ENCODE data around the gene KRT39. TPM values are rescaled to one million over a fixed set of nuclear protein-coding genes. Genes with fewer than 3 reads are reported as not detected.

KRT39 gene
- total and polyA plus RNA-seq, 2 of the 13 experiments (the other 11 are each of a cell fraction or from before 2014, with no cell fraction given): 0.07 to 1.2 TPM

DNA sequence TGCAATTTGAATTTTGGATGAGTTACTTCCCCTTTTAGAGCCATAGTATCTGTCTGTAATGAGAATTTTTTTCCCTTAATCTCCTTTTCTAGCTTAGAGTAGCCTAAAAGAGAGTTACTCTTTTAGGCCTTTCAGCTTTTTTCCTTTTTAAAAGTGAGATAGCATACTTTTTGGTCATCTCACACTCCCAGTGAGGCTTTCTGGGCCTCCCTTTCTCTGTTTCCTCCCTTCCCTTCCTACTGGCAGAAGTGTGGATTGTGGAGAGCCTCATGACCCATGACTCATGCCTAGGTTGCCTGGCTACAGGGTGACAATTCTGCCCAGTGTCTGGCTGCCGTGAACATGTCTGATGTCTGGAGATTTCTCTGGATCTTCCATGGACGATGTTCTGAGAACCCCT lies 44.5 kb downstream of the KRT39 start (continued):
- TF ChIP-seq, protein P1, sequence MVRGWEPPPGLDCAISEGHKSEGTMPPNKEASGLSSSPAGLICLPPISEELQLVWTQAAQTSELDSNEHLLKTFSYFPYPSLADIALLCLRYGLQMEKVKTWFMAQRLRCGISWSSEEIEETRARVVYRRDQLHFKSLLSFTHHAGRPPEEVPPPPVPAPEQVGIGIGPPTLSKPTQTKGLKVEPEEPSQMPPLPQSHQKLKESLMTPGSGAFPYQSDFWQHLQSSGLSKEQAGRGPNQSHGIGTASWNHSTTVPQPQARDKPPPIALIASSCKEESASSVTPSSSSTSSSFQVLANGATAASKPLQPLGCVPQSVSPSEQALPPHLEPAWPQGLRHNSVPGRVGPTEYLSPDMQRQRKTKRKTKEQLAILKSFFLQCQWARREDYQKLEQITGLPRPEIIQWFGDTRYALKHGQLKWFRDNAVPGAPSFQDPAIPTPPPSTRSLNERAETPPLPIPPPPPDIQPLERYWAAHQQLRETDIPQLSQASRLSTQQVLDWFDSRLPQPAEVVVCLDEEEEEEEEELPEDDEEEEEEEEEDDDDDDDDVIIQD (CRISPR knock-in tag; IDR thresholded peaks at IDR 0.05; ENCODE audit: low read depth): peak; percentile 41; the same call in 1 of the 2 replicates
- no peak for TF ChIP-seq ZNF326 (CRISPR knock-in tag; IDR thresholded peaks at IDR 0.05; ENCODE audit: borderline replicate concordance)
- TF ChIP-seq, protein P2, sequence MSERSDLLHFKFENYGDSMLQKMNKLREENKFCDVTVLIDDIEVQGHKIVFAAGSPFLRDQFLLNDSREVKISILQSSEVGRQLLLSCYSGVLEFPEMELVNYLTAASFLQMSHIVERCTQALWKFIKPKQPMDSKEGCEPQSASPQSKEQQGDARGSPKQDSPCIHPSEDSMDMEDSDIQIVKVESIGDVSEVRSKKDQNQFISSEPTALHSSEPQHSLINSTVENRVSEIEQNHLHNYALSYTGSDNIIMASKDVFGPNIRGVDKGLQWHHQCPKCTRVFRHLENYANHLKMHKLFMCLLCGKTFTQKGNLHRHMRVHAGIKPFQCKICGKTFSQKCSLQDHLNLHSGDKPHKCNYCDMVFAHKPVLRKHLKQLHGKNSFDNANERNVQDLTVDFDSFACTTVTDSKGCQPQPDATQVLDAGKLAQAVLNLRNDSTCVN (CRISPR knock-in tag; IDR thresholded peaks at IDR 0.05; ENCODE audit: borderline replicate concordance): no peak
- TF ChIP-seq HMG20A (CRISPR knock-in tag; IDR thresholded peaks at IDR 0.05; ENCODE audit: borderline replicate concordance): peak; percentile 30; the same call in 1 of the 2 replicates
- TF ChIP-seq NR2C2 (CRISPR knock-in tag; IDR thresholded peaks at IDR 0.05; ENCODE audit: borderline replicate concordance): no peak
- TF ChIP-seq KLF12 (CRISPR knock-in tag; IDR thresholded peaks at IDR 0.05; ENCODE audit: borderline replicate concordance): no peak
- peak; percentile 59; the same call in 1 of the 2 replicates for TF ChIP-seq RFX1 (IDR thresholded peaks at IDR 0.05)
- no peak for TF ChIP-seq CHD2 (IDR thresholded peaks at IDR 0.05; ENCODE audit: low read depth, low read length)
- 0 out of 2 replicates have a peak, but pooled peaks have one; percentile 21 for TF ChIP-seq YEATS2 (CRISPR knock-in tag; IDR thresholded peaks at IDR 0.05; ENCODE audit: borderline replicate concordance)
- TF ChIP-seq, protein P3, sequence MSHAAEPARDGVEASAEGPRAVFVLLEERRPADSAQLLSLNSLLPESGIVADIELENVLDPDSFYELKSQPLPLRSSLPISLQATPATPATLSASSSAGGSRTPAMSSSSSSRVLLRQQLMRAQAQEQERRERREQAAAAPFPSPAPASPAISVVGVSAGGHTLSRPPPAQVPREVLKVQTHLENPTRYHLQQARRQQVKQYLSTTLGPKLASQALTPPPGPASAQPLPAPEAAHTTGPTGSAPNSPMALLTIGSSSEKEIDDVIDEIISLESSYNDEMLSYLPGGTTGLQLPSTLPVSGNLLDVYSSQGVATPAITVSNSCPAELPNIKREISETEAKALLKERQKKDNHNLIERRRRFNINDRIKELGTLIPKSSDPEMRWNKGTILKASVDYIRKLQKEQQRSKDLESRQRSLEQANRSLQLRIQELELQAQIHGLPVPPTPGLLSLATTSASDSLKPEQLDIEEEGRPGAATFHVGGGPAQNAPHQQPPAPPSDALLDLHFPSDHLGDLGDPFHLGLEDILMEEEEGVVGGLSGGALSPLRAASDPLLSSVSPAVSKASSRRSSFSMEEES (CRISPR knock-in tag; IDR thresholded peaks at IDR 0.05): peak; percentile 93
- TF ChIP-seq ZFX (CRISPR knock-in tag; IDR thresholded peaks at IDR 0.05; ENCODE audit: low read depth): no peak
- no peak for TF ChIP-seq TAF1 (CRISPR knock-in tag; IDR thresholded peaks at IDR 0.05)
- no peak for TF ChIP-seq RBAK (CRISPR knock-in tag; IDR thresholded peaks at IDR 0.05)
- peak; percentile 47; the same call in 1 of the 2 replicates for TF ChIP-seq ZNF644 (CRISPR knock-in tag; IDR thresholded peaks at IDR 0.05; ENCODE audit: low read depth)
- TF ChIP-seq SRSF4 (IDR thresholded peaks at IDR 0.05; ENCODE audit: low read depth, low read length, poor library complexity, severe bottlenecking): no peak

All from HepG2 (cell line).